Motor neuron (in vitro differentiated cells): ENCODE data around the gene PHF5A. TPM values are rescaled to one million over a fixed set of nuclear protein-coding genes. Genes with fewer than 3 reads are reported as not detected.
A peak's percentile ranks its signal among the peaks of the same experiment; 100 is the strongest.
"Not testable (repeated sequence)": the region's sequence is repeated elsewhere in the genome, so short reads cannot be mapped to it uniquely, and the experiment has no call there.

ENCODE experiments used
- ATAC-seq, 8 experiments: fragments of 200-7000 bp; cut with Tn5 transposase; replicated peaks in 6 of 8; 2 replicates each; pipeline ENCODE4 v1.8.0; 2021; ENCODE audit warnings: mild to moderate bottlenecking in 8 of 8, moderate library complexity in 8 of 8
- H3K27ac ChIP-seq, 2 donors: fragments of 250-450 bp; sonication (Bioruptor Pico); 2 replicates each; pipeline ENCODE4 v1.9.0; 2021; ENCODE audit warnings: antibody characterized with exemption in 2 of 2, mild to moderate bottlenecking in 2 of 2, moderate library complexity in 1 of 2
- H3K4me1 ChIP-seq, 2 donors: fragments of 250-450 bp; sonication (Bioruptor Pico); replicated peaks in 1 of 2; 2 replicates each; pipeline ENCODE4 v1.6.1; 2021; ENCODE audit warnings: antibody characterized with exemption in 2 of 2, mild to moderate bottlenecking in 2 of 2, moderate library complexity in 1 of 2
- H3K4me3 ChIP-seq, 5 donors: fragments of 250-450 bp; sonication (Bioruptor Pico); 2 replicates each; pipeline ENCODE4 v1.9.0; 2021; ENCODE audit warnings: antibody characterized with exemption in 5 of 5, mild to moderate bottlenecking in 5 of 5, moderate library complexity in 4 of 5
- WGBS, 10 experiments: fragments of 450-650 bp; shearing (Covaris generic); methylation state at CpG; one replicate each; pipeline ENCODE4 v1.0.0; 2022; 5-methylcytosine and 5-hydroxymethylcytosine counted together
- in situ Hi-C, 9 experiments: fragments of 400-800 bp; cut with MboI; loops; one replicate each; pipeline ENCODE4 v1.15.0; 2021; ENCODE audit warnings: low sequenced_read_pairs in 9 of 9, low pct_unique_long_range_greater_than_20kb in 2 of 9; ENCODE audit not compliant: unreplicated experiment in 9 of 9
- total RNA-seq, 8 experiments: library from RNA; unstranded; fragments of 300-600 nt; gene quantifications; 2 replicates each; pipeline versions ENCODE4 v1.2.3 to v1.2.4, GENCODE V29; 2022

The PHF5A gene
- total RNA-seq, 8 experiments from 2014 or later, result 44.1 to 84.5 (median 57.5) TPM

- H3K4me1 ChIP-seq, H3K4me3 ChIP-seq, H3K27ac ChIP-seq, in situ Hi-C loops, ATAC-seq: not testable (repeated sequence)
- 40 to 100% (median 90%) methylated on average over 1 to 3 of the region's 5 CpGs; no CpG with 5 or more reads in 2 of the 10 experiments for WGBS, 10 experiments
Observed at GRCh38 chr22:41460071-41460470, 8.4 kb downstream of the PHF5A start.

- no peaks in the 10 kb centered on the region for H3K4me1 ChIP-seq
- WGBS, 10 experiments, result 50 to 100% (median 84%) methylated on average over 1 of the region's 1 CpG; no CpG with 5 or more reads in 4 of the 10 experiments
- in situ Hi-C loops, result no loop called here
- no peak overlapping the region for H3K4me3 ChIP-seq
- H3K27ac ChIP-seq, result no peak overlapping the region
- ATAC-seq, result no peak
Observed at GRCh38 chr22:41459431-41459830, 9.1 kb downstream of the PHF5A start.

- no peaks in the 10 kb centered on the region for H3K4me1 ChIP-seq
- H3K27ac ChIP-seq, result no peak overlapping the region
- WGBS, 10 experiments, result 80 to 100% (median 88%) methylated on average over 1 to 6 of the region's 7 CpGs; no CpG with 5 or more reads in 2 of the 10 experiments
- in situ Hi-C loops, result no loop called here
- ATAC-seq, result no peak
- no peak overlapping the region for H3K4me3 ChIP-seq
Observed at GRCh38 chr22:41458161-41458728, 10.2 kb downstream of the PHF5A start.

- Histone ChIP-seq H3K4me1 (peaks cover 6 to 9% of the 10 kb centered on the region in 2 donors), H3K27ac (peak overlapping the region; percentile 91 to 94), H3K4me3 (peak overlapping the region; percentile 58 to 78 (median 73))
- in situ Hi-C loops, result no loop called here
- 0 to 20% (median 2%) methylated on average over 1 to 14 of the region's 28 CpGs; no CpG with 5 or more reads in 5 of the 10 experiments for WGBS, 10 experiments
- ATAC-seq, result peak; percentile 61 to 82 (median 78)
Observed at GRCh38 chr22:41448189-41448808, 20.2 kb downstream of the PHF5A start.

GRCh38 chr22:41447435-41448188 lies 20.9 kb downstream of the PHF5A start:
- in situ Hi-C loops, result no loop called here
- peak overlapping the region; percentile 58 to 78 (median 73) for H3K4me3 ChIP-seq
- peaks cover 6 to 9% of the 10 kb centered on the region in 2 donors for H3K4me1 ChIP-seq
- WGBS, 10 experiments, result 0 to 3% (median 0%) methylated on average over 4 to 10 of the region's 63 CpGs; no CpG with 5 or more reads in 7 of the 10 experiments
- H3K27ac ChIP-seq, result peak overlapping the region; percentile 91 to 94
- ATAC-seq, result peak; percentile 6 to 17 (median 12)

- in situ Hi-C loops, result no loop called here
- 0% methylated on average over 1 to 11 of the region's 85 CpGs; no CpG with 5 or more reads in 5 of the 10 experiments for WGBS, 10 experiments
- ATAC-seq, result peak; percentile 15 to 42 (median 32)
- Histone ChIP-seq H3K4me3 (peak within 1 kb of the TSS; percentile 58 to 78 (median 73)), H3K27ac (peak within 1 kb of the TSS; percentile 91 to 94), H3K4me1 (peaks cover 6 to 9% of the 10 kb centered on the region in 2 donors)
Observed at GRCh38 chr22:41446639-41447434, 21.7 kb downstream of the PHF5A start, which contains the start of gene TOB2. TSS of gene TOB2 (minus strand) at chr22:41446801. CDS start at chr22:41437345, 9,456 bp downstream.

GRCh38 chr22:41446057-41446501 lies 22.4 kb downstream of the PHF5A start:
- Histone ChIP-seq H3K4me1 (peaks cover 6 to 9% of the 10 kb centered on the region in 2 donors), H3K27ac (peak overlapping the region; percentile 31 to 70), H3K4me3 (peak overlapping the region; percentile 58 to 78 (median 73))
- no CpG with 5 or more reads among the region's 34 CpGs for WGBS, 10 experiments
- in situ Hi-C loops, result no loop called here
- ATAC-seq, result no peak

- peak overlapping the region; percentile 36 to 70 for H3K27ac ChIP-seq
- 0 to 7% (median 0%) methylated on average over 1 to 22 of the region's 22 CpGs for WGBS, 10 experiments
- ATAC-seq, result no peak
- H3K4me1 ChIP-seq, result peaks cover 6 to 9% of the 10 kb centered on the region in 2 donors
- in situ Hi-C loops, result no loop called here
- H3K4me3 ChIP-seq, result peak overlapping the region; percentile 58 to 78 (median 73)
Observed at GRCh38 chr22:41445129-41446056, 23.1 kb downstream of the PHF5A start.

- in situ Hi-C loops, result no loop called here
- Histone ChIP-seq H3K27ac (peak overlapping the region; percentile 50 to 76), H3K4me1 (peaks cover 6 to 9% of the 10 kb centered on the region in 2 donors), H3K4me3 (peak overlapping the region; percentile 58 to 78 (median 73))
- ATAC-seq, result peak; percentile 33 to 70 (median 67)
- 0 to 20% (median 1%) methylated on average over 1 to 13 of the region's 35 CpGs; no CpG with 5 or more reads in 2 of the 10 experiments for WGBS, 10 experiments
Observed at GRCh38 chr22:41444360-41445128, 23.9 kb downstream of the PHF5A start.

GRCh38 chr22:41442240-41442792 lies 26.2 kb downstream of the PHF5A start:
- no peak for ATAC-seq
- 60 to 100% (median 93%) methylated on average over 1 to 2 of the region's 2 CpGs; no CpG with 5 or more reads in 6 of the 10 experiments for WGBS, 10 experiments
- H3K27ac ChIP-seq, result no peak overlapping the region
- in situ Hi-C loops, result no loop called here
- no peak overlapping the region for H3K4me3 ChIP-seq
- no peaks in the 10 kb centered on the region for H3K4me1 ChIP-seq

GRCh38 chr22:41440511-41440910 lies 28.0 kb downstream of the PHF5A start:
- H3K4me1 ChIP-seq, H3K4me3 ChIP-seq, ATAC-seq, in situ Hi-C loops, H3K27ac ChIP-seq: not testable (repeated sequence)
- 88 to 100% (median 96%) methylated on average over 2 to 5 of the region's 5 CpGs; no CpG with 5 or more reads in 6 of the 10 experiments for WGBS, 10 experiments
